WTC11 (cell line): ENCODE measurements around the gene RGMA. TPM values are rescaled to one million over a fixed set of nuclear protein-coding genes. Genes with fewer than 3 reads are reported as not detected.

Source experiments
- ATAC-seq: fragments of 200-7000 bp; cut with Tn5 transposase; 2 replicates; pipeline ENCODE4 v1.10.0; 2021; ENCODE audit warnings: mild to moderate bottlenecking, moderate library complexity
- CTCF ChIA-PET: fragments of 300-600 bp; sonication (Branson Sonifier 250); formaldehyde crosslinking; loops from one replicate; lab custom pipeline; 2021; ENCODE audit warnings: antibody characterized with exemption; lab: Charles Lee
- POLR2A ChIA-PET: fragments of 350-600 bp; sonication (Branson Sonifier 250); formaldehyde crosslinking; loops from one replicate; lab custom pipeline; 2021; ENCODE audit warnings: antibody characterized with exemption; lab: Charles Lee
- DNase-seq: peaks from one replicate; pipeline ENCODE4 v3.0.0; 2021; ENCODE audit warnings: low spot score
- H3K27ac Mint-ChIP-seq: 2 replicates; pipeline ENCODE4 v1.8.0; 2021; ENCODE audit warnings: mixed read lengths
- H3K27me3 Mint-ChIP-seq: 2 replicates; pipeline ENCODE4 v1.8.0; 2021; ENCODE audit warnings: low read depth, mild to moderate bottlenecking, moderate library complexity, mixed read lengths
- H3K36me3 Mint-ChIP-seq: 2 replicates; pipeline ENCODE4 v1.8.0; 2021; ENCODE audit warnings: mixed read lengths
- H3K4me1 Mint-ChIP-seq: 2 replicates; pipeline ENCODE4 v1.8.0; 2022; ENCODE audit warnings: mixed read lengths
- H3K4me3 Mint-ChIP-seq: 2 replicates; pipeline ENCODE4 v1.8.0; 2021; ENCODE audit warnings: mild to moderate bottlenecking, moderate library complexity, mixed read lengths
- H3K9me3 Mint-ChIP-seq: 2 replicates; pipeline ENCODE4 v1.8.0; 2021; ENCODE audit warnings: mixed read lengths
- AR ChIP-seq: fragments of 250-450 bp; sonication (Bioruptor Pico); IDR thresholded peaks from 2 replicates; pipeline ENCODE4 v1.9.0; 2021; ENCODE audit warnings: mild to moderate bottlenecking
- CTCF ChIP-seq: fragments of 200-600 bp; IDR thresholded peaks from 2 replicates; pipeline ENCODE4 v1.8.0; 2022; ENCODE audit warnings: antibody characterized with exemption
- ESRRA ChIP-seq: sonication (generic); formaldehyde crosslinking; IDR thresholded peaks from 2 replicates; pipeline ENCODE4 v1.8.1; 2022; ENCODE audit warnings: mild to moderate bottlenecking, missing genetic modification reagents, borderline replicate concordance
- GTF2I ChIP-seq: fragments of 250-450 bp; sonication (Bioruptor Pico); conservative IDR thresholded peaks from 2 replicates; pipeline ENCODE4 v1.4.0; 2021; ENCODE audit warnings: mild to moderate bottlenecking
- HMGA2 ChIP-seq: fragments of 250-450 bp; sonication (Bioruptor Pico); IDR thresholded peaks from 2 replicates; pipeline ENCODE4 v1.4.0; 2021; ENCODE audit warnings: mild to moderate bottlenecking, moderate library complexity
- HMGXB4 ChIP-seq: sonication (generic); formaldehyde crosslinking; IDR thresholded peaks from 2 replicates; pipeline ENCODE4 v1.8.1; 2023; ENCODE audit warnings: mild to moderate bottlenecking, moderate library complexity, missing genetic modification reagents
- JAZF1 ChIP-seq: fragments of 250-450 bp; sonication (Bioruptor Pico); IDR thresholded peaks from 2 replicates; pipeline ENCODE4 v1.9.0; 2021; ENCODE audit warnings: moderate library complexity, mild to moderate bottlenecking, inconsistent platforms
- MAX ChIP-seq: sonication (generic); formaldehyde crosslinking; IDR thresholded peaks from 2 replicates; pipeline ENCODE4 v1.8.0; 2022; ENCODE audit warnings: mild to moderate bottlenecking, missing genetic modification reagents
- MXD4 ChIP-seq: fragments of 250-450 bp; sonication (Bioruptor Pico); IDR thresholded peaks from 2 replicates; pipeline ENCODE4 v1.8.0; 2021; ENCODE audit warnings: mild to moderate bottlenecking, moderate library complexity, borderline replicate concordance
- NR1H2 ChIP-seq: sonication (generic); formaldehyde crosslinking; IDR thresholded peaks from 2 replicates; pipeline ENCODE4 v1.9.0; 2021; ENCODE audit warnings: mild to moderate bottlenecking, moderate library complexity, missing genetic modification reagents
- SMAD3 ChIP-seq: sonication (generic); formaldehyde crosslinking; IDR thresholded peaks from 2 replicates; pipeline ENCODE4 v1.8.0; 2022; ENCODE audit warnings: missing genetic modification reagents, mild to moderate bottlenecking, borderline replicate concordance
- SP1 ChIP-seq: sonication (generic); formaldehyde crosslinking; conservative IDR thresholded peaks from 2 replicates; pipeline ENCODE4 v1.8.1; 2022; ENCODE audit warnings: missing genetic modification reagents
- USF1 ChIP-seq: sonication (generic); formaldehyde crosslinking; IDR thresholded peaks from 2 replicates; pipeline ENCODE4 v1.8.0; 2022; ENCODE audit warnings: mild to moderate bottlenecking, missing genetic modification reagents
- ZBTB43 ChIP-seq: sonication (generic); formaldehyde crosslinking; IDR thresholded peaks from 2 replicates; pipeline ENCODE4 v1.8.1; 2023; ENCODE audit warnings: mild to moderate bottlenecking, missing genetic modification reagents
- ZMAT4 ChIP-seq: fragments of 250-450 bp; sonication (Bioruptor Pico); IDR thresholded peaks from 2 replicates; pipeline ENCODE4 v1.9.0; 2021; ENCODE audit warnings: mild to moderate bottlenecking
- ZNF263 ChIP-seq: sonication (generic); formaldehyde crosslinking; IDR thresholded peaks from 2 replicates; pipeline ENCODE4 v1.8.1; 2022; ENCODE audit warnings: low read depth, mild to moderate bottlenecking, moderate library complexity, missing genetic modification reagents
- ZNF425 ChIP-seq: fragments of 250-450 bp; sonication (Bioruptor Pico); conservative IDR thresholded peaks from 2 replicates; pipeline ENCODE4 v1.9.0; 2021; ENCODE audit warnings: mild to moderate bottlenecking
- ZNF671 ChIP-seq: fragments of 250-450 bp; sonication (Bioruptor Pico); IDR thresholded peaks from 2 replicates; pipeline ENCODE4 v1.8.0; 2021; ENCODE audit warnings: mild to moderate bottlenecking
- total RNA-seq: library from RNA; stranded (reverse); gene quantifications from 3 replicates; pipeline ENCODE4 v1.2.3, GENCODE V29; 2021

The RGMA gene
- total RNA-seq, 1 experiment from 2014 or later = 47.2 TPM

- Mint-ChIP-seq H3K9me3 (peaks cover 5% of the 10 kb centered on the region), H3K4me3 (no peak overlapping the region), H3K27ac (0 out of 2 replicates have a peak overlapping the region, but pooled peaks have one; percentile 4), H3K36me3 (peaks cover 5% of the 10 kb centered on the region), H3K4me1 (peaks cover 12% of the 10 kb centered on the region), H3K27me3 (no peaks in the 10 kb centered on the region)
- POLR2A ChIA-PET = interaction anchor here (0.6 to 0.9 kb wide), 2 partner anchors 51 to 1080 kb away, joined by 3 to 4 read pairs; no protein-coding TSS in a partner anchor
- DNase-seq (peak; percentile 20), ATAC-seq (no peak)
- CTCF ChIA-PET = interaction anchor here (0.6 to 1.9 kb wide), 11 partner anchors 8 to 1082 kb away, joined by 3 to 23 read pairs (median 5); no protein-coding TSS in a partner anchor
- TF ChIP-seq GTF2I = no peak
- no peak for TF ChIP-seq AR
- no peak for TF ChIP-seq HMGA2 (CRISPR knock-in tag)
- no peak for TF ChIP-seq ZBTB43 (CRISPR knock-in tag)
- no peak for TF ChIP-seq SMAD3 (CRISPR knock-in tag)
- no peak for TF ChIP-seq NR1H2 (CRISPR knock-in tag)
- no peak for TF ChIP-seq ZNF263
- TF ChIP-seq MXD4 (CRISPR knock-in tag) = no peak
- TF ChIP-seq ZNF671 (CRISPR knock-in tag) = no peak
- no peak for TF ChIP-seq ZNF425 (CRISPR knock-in tag)
These were observed 51.8 kb downstream of the RGMA start for GRCh38 chr15:93036951-93037819.

GRCh38 chr15:93035953-93036810 is 52.8 kb downstream of the RGMA start:
- Mint-ChIP-seq H3K27me3 (no peaks in the 10 kb centered on the region), H3K27ac (no peak overlapping the region), H3K9me3 (peaks cover 5% of the 10 kb centered on the region), H3K4me1 (peaks cover 10% of the 10 kb centered on the region), H3K36me3 (peaks cover 5% of the 10 kb centered on the region), H3K4me3 (no peak overlapping the region)
- DNase-seq = peak; percentile 46
- TF ChIP-seq MAX (CRISPR knock-in tag) = peak; percentile 65
- 0 out of 2 replicates have a peak, but pooled peaks have one; percentile 53 for TF ChIP-seq HMGXB4
- no peak for TF ChIP-seq ZMAT4
- TF ChIP-seq ESRRA (CRISPR knock-in tag) = 0 out of 2 replicates have a peak, but pooled peaks have one; percentile 29
- no peak for TF ChIP-seq SP1 (CRISPR knock-in tag)
- TF ChIP-seq JAZF1 (CRISPR knock-in tag) = no peak
- TF ChIP-seq CTCF = peak; percentile 47
- no peak; the same call in 1 of the 2 replicates for TF ChIP-seq USF1
- peak; percentile 46 for ATAC-seq
- CTCF ChIA-PET = interaction anchor here (0.6 to 2.5 kb wide), 24 partner anchors 8 to 1084 kb away, joined by 3 to 23 read pairs (median 4); no protein-coding TSS in a partner anchor
- POLR2A ChIA-PET = no interaction called here
